GM10847 (cell line): ENCODE results near the gene MACROD2.

Experiments
- POLR2A ChIP-seq: IDR thresholded peaks from 2 replicates; pipeline ENCODE4 v1.6.1; 2011; ENCODE audit not compliant: insufficient read length; ENCODE audit errors: extremely low read depth

Gene MACROD2

GRCh38 chr20:15584507-15584906, 1589.2 kb downstream of the MACROD2 start:
- TF ChIP-seq POLR2A: no peak

GRCh38 chr20:15593081-15593480, 1597.8 kb downstream of the MACROD2 start:
- no peak for TF ChIP-seq POLR2A

- no peak for TF ChIP-seq POLR2A
These were observed 1598.9 kb downstream of the MACROD2 start for GRCh38 chr20:15594158-15594695.

GRCh38 chr20:15596220-15596890, 1601.0 kb downstream of the MACROD2 start:
- TF ChIP-seq POLR2A: no peak

- no peak for TF ChIP-seq POLR2A
These were observed 1602.0 kb downstream of the MACROD2 start for GRCh38 chr20:15597306-15597705.

- TF ChIP-seq POLR2A: no peak
These were observed 1604.6 kb downstream of the MACROD2 start for GRCh38 chr20:15599961-15600360.

- no peak for TF ChIP-seq POLR2A
These were observed 1605.2 kb downstream of the MACROD2 start for GRCh38 chr20:15600565-15600964.

GRCh38 chr20:15603506-15603905, 1608.2 kb downstream of the MACROD2 start:
- no peak for TF ChIP-seq POLR2A

- no peak for TF ChIP-seq POLR2A
These were observed 1608.9 kb downstream of the MACROD2 start for GRCh38 chr20:15603978-15604805.

- TF ChIP-seq POLR2A: no peak
These were observed 1614.6 kb downstream of the MACROD2 start for GRCh38 chr20:15609921-15610320.

- TF ChIP-seq POLR2A: no peak
These were observed 1615.5 kb downstream of the MACROD2 start for GRCh38 chr20:15610787-15611186.

- TF ChIP-seq POLR2A: no peak
These were observed 1616.2 kb downstream of the MACROD2 start for GRCh38 chr20:15611541-15611940.

GRCh38 chr20:15612198-15612597, 1616.9 kb downstream of the MACROD2 start:
- no peak for TF ChIP-seq POLR2A

GRCh38 chr20:15612769-15613168, 1617.5 kb downstream of the MACROD2 start:
- TF ChIP-seq POLR2A: no peak

- no peak for TF ChIP-seq POLR2A
These were observed 1618.2 kb downstream of the MACROD2 start for GRCh38 chr20:15613530-15613929.

GRCh38 chr20:15616626-15617025, 1621.3 kb downstream of the MACROD2 start:
- TF ChIP-seq POLR2A: no peak
